IPS-20b (cell line): Measurements from ENCODE around the gene PRR23A.

Experiments
- H3K27ac ChIP-seq: one replicate; pipeline ENCODE4 v1.5.1; 2013; ENCODE audit warnings: low read length
- H3K27me3 ChIP-seq: 2 replicates; pipeline ENCODE4 v1.6.1; 2013; ENCODE audit warnings: mild to moderate bottlenecking, low read length, inconsistent platforms; ENCODE audit not compliant: insufficient read depth
- H3K36me3 ChIP-seq: 2 replicates; pipeline ENCODE4 v1.6.1; 2013; ENCODE audit warnings: low read depth, mild to moderate bottlenecking, inconsistent platforms, low read length, moderate library complexity; ENCODE audit not compliant: insufficient read depth
- H3K4me1 ChIP-seq: 2 replicates; pipeline ENCODE4 v1.6.1; 2013; ENCODE audit warnings: mild to moderate bottlenecking, control low read depth, inconsistent platforms, low read length, moderate library complexity; ENCODE audit not compliant: insufficient read depth
- H3K4me3 ChIP-seq: 2 replicates; pipeline ENCODE4 v1.5.1; 2013; ENCODE audit warnings: mild to moderate bottlenecking, low read length, inconsistent platforms
- H3K9ac ChIP-seq: 2 replicates; pipeline ENCODE4 v1.6.1; 2013; ENCODE audit warnings: low read depth, mild to moderate bottlenecking, inconsistent platforms, low read length, moderate library complexity
- H3K9me3 ChIP-seq: 2 replicates; pipeline ENCODE4 v1.6.1; 2013; ENCODE audit warnings: mild to moderate bottlenecking, low read depth, low read length, inconsistent platforms; ENCODE audit not compliant: insufficient read depth

The PRR23A gene

GRCh38 chr3:138964264-138964663, 41.8 kb downstream of the PRR23A start:
- peaks cover 10% of the 10 kb centered on the region for H3K9me3 ChIP-seq
- no peaks in the 10 kb centered on the region for H3K36me3 ChIP-seq
- no peaks in the 10 kb centered on the region for H3K4me1 ChIP-seq
- no peak overlapping the region for H3K4me3 ChIP-seq
- no peak overlapping the region for H3K9ac ChIP-seq
- no peak overlapping the region for H3K27ac ChIP-seq
- H3K27me3 ChIP-seq: peaks cover 20% of the 10 kb centered on the region

- Histone ChIP-seq H3K4me1 (no peaks in the 10 kb centered on the region), H3K27me3 (peaks cover 26% of the 10 kb centered on the region), H3K27ac (no peak overlapping the region), H3K9ac (no peak overlapping the region), H3K9me3 (peaks cover 10% of the 10 kb centered on the region), H3K36me3 (no peaks in the 10 kb centered on the region), H3K4me3 (no peak overlapping the region)
Observed at GRCh38 chr3:138962854-138963560, 43.1 kb downstream of the PRR23A start.

- Histone ChIP-seq H3K27me3 (peaks cover 29% of the 10 kb centered on the region), H3K4me3 (no peak overlapping the region), H3K27ac (no peak overlapping the region), H3K4me1 (no peaks in the 10 kb centered on the region), H3K36me3 (no peaks in the 10 kb centered on the region), H3K9ac (no peak overlapping the region), H3K9me3 (peaks cover 10% of the 10 kb centered on the region; the same call in 1 of the 2 replicates)
Observed at GRCh38 chr3:138960417-138960852, 45.6 kb downstream of the PRR23A start.
